NCI-H524 (cell line): ENCODE measurements around the gene CTR9.

ENCODE experiments used
- DNase-seq, 2 experiments: peaks; one replicate each; lab custom pipeline; 2025; lab: John Stamatoyannopoulos, UW

Gene CTR9

DNA sequence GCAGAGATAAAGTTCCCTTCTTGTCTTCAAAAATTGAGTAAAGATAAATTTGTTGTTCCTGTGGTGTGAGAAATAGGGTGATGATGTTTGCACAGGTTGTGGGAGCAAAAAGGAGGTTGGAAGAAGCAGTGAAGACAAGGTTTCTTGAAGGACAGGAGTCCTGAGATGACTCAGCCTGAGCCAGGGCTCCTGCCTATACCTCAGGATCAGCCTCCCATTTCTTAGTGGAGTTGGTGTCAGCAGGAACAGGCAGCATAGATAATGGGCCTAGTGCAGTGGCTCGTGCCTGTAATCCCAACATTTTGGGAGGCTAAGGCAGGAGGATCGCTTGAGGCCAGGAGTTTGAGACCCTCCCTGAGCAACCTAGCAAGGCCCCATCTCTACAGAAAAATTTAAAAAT, 29.0 kb downstream of the CTR9 start:
- DNase-seq = no peak

GRCh38 chr11:10784232-10785145, 33.4 kb downstream of the CTR9 start:
- DNase-seq = peak; percentile 82 to 95

GRCh38 chr11:10785146-10785474, 34.1 kb downstream of the CTR9 start:
- DNase-seq = peak; percentile 56 to 74

- DNase-seq = no peak
Measured at GRCh38 chr11:10786451-10786850, 35.4 kb downstream of the CTR9 start.

DNA sequence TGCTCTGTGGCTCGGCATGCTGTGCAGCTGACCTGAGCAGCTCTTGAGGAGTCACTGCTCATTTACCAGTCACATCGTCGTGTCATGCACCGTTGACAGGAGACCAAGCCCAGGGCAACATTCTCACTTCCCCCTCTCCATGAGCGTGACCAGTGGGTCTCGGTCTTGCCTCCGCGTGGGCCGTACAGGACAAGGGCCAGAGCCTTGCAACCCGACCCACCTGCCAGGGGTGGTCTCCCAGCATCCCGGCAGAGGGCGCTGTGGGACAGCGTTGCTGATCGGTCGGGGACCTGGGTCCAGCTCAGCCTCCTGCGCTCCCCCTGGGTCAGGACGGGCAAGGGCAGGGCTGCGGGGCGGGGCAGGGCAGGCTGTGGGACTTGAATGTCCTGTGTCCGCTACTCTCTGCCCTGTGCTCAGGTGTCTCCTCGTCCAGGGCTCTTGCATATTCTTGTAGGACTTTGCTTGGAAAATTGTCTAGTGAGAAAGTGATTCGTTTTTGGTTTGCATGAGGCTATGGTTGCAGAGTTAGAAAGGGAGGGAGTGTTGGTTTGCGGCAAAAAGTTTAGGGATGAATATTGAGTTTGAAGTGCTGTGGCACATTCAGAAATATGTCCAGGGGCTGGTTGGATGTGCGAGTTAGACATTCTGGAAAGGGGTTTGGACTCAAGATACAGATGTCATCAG, 41.5 kb downstream of the CTR9 start:
- DNase-seq = peak; percentile 36 to 71

DNA sequence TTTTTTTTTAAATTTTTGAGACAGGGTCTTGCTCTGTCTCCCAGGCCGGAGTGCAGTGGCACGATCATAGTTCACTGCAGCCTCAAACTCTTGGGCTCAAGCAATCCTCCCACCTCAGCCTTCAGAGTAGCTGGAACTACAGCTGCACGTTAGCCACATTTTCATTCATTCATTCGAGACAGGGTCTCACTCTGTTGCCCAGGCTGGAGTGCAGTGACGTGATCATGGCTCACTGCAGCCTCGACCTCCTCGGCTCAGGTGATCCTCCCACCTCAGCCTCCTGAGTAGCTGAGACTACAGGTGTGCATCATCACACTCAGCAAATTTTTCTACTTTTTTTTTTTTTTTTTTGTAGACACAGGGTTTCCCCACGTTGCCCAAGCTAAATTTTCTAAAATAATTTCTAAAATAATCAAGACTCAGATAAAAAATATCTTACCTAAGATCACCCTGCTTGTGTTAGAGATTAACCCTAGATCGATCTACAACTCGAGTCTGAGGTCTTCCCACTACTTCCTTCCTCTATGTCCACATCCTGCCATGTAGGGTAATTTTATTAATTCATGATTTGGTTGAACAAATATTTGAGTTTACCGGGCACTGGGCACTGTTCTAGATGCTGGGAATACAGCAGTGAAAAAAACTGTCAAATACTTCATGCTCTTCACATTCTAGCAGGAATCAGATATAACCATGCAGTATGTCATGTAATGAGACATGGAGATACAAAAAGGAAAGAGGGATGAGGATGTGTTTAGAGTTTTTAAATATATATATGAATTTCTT, 42.6 kb downstream of the CTR9 start:
- DNase-seq = no peak

DNA sequence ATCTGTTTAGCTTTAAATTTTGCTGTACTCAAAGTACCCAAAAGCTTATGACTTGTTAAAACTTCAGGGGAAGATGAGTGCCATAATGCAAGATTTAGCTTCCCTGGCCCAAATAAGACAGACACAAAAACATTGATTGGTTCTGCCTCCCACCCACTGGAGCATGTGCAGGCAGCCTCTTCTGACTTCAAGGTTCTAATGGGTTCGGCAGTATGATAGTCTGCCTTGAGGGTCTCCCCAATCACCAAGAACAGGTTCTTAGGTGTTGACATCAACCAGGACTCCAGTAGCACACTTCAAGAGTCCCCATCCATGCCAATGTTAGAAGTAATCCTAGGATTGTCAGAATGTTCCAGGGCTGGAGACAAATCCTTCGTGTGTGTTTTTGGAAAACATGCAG, 45.1 kb downstream of the CTR9 start:
- no peak for DNase-seq

DNA sequence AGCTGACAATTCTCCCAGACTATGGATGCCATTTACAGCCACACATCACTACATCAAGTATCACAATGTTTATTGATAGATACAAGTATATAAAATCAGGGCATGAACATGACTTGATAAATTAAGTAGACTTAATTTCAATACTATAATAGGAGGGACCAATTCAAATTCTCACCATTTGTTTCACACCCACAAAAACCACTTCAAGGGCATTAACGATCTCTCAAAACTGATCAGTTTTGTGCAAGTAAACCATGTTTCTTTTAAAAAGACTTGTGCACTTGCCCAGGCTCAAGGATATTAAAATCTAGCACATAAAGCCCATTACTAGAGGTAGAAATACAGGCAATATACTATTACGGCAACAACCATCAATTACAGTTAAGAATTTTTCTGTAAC, 46.0 kb downstream of the CTR9 start:
- DNase-seq = no peak

DNA sequence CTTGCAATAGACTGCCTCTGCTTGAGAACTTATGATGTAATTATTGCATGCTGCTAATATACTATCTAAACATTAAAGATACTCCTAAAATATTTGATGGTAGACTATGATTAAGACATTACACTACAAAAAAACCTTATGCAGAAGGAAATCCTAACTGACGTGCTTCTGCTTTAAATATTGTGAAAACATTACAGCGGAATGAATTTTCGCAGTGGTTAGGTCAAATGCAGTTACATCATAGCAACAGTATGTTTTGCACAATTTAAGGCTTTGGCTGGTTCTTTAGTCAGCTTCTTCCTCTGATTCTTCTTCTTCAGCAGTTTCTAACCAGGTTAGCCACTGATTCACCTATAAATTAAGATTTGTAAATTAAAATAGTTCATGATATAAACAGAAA, 46.5 kb downstream of the CTR9 start:
- no peak for DNase-seq

DNA sequence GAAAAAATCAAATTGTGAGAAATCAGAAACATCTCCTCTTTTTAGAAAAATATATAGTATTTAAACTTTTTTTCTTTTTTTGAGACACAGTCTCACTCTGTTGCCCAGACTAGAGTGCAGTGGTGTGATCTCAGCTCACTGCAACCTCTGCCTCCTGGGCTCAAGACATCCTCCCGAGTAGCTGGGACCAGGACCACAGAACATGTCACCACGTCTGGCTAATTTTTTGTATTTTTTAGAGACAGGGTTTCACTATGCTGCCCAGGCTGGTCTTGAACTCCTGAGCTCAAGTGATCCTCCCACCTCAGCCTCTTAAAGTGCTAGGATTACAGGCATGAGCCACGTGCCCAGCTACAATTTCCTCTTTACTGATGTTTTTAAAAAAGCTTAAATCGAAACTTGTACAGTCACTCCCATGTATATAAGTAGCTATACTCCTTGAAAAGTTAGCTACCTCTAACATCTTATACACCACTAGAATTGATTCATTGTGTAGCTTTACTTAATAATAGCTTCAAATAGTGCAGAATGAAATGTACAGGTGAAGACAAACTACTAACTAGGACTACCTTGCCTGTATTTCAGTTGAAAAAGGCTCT, 47.4 kb downstream of the CTR9 start:
- DNase-seq = no peak

- DNase-seq = no peak
Measured at GRCh38 chr11:10800292-10800691, 49.2 kb downstream of the CTR9 start.

DNA sequence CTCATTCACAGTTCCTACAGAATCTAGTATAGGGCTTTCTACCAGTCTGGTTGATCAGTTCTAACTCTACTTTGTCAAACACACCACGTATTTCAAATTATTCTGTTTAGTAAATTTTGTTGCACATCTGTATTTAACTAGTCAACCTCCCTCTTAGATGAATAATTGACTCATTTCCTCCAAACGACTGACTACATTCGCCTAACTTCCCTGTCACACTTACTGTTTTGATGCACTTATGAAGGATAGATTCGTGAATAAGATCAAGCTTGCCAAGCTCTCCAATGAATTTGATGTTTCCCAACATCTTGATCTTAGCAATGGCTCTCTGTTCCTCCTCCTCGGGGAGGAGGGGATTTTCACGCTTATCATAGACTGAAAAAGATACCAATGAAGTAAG, 52.6 kb downstream of the CTR9 start:
- no peak for DNase-seq

DNA sequence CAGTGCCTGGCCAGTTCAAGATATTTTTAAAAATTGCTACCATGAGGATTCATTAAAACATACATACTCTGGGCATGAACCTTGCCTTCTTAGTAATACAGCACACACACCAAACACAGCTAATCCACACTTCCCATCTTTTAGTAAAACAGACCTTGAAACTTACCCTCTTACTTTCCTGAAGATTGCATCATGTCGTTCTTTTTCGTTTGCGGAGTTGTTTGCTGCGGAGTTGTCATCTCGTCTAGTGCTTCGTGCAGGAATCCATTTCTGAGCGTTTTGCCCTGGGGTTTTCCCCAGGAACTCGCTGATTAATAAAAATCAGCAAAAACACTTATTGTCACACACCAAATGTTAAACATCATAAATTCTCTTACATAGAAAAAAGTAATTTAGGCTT, 54.7 kb downstream of the CTR9 start:
- DNase-seq = no peak

DNA sequence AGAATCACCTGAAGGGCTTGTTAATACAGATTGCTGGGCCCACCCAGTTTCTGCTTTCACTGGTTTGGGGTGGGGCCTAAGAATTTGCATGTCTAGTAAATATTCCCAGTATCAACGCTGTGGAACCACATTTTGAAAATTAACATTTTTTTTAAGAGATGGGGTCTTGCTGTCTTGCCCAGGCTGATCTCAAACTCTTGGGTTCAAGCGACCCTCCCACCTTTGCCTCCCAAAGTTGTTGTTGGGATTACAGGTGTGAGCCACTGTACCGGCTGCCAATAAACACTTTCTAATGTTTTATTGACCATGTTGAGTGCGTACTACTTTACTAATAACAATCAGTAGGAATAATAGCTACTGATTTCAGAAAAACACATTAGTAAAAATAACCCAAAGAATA, 55.2 kb downstream of the CTR9 start:
- DNase-seq = no peak

GRCh38 chr11:10807493-10808234, 56.6 kb downstream of the CTR9 start:
- peak in 1 of 2 experiments; percentile 51 for DNase-seq

DNA sequence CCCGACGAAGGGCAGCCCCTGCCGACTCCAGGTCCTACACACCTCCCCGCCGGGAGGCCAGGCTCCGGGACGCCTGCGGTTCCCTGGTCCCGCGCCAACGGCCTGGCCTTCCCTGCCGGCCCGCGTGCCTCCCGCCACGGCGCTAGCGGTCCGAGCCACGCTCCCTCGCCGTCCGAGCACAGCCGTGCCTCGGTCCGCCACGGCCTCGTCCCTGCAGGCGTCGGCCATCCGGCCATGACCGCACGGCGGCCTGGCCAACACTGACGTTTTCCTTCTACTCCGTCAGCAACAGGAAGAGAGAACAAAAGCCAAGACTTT, 57.1 kb downstream of the CTR9 start:
- no peak for DNase-seq

DNA sequence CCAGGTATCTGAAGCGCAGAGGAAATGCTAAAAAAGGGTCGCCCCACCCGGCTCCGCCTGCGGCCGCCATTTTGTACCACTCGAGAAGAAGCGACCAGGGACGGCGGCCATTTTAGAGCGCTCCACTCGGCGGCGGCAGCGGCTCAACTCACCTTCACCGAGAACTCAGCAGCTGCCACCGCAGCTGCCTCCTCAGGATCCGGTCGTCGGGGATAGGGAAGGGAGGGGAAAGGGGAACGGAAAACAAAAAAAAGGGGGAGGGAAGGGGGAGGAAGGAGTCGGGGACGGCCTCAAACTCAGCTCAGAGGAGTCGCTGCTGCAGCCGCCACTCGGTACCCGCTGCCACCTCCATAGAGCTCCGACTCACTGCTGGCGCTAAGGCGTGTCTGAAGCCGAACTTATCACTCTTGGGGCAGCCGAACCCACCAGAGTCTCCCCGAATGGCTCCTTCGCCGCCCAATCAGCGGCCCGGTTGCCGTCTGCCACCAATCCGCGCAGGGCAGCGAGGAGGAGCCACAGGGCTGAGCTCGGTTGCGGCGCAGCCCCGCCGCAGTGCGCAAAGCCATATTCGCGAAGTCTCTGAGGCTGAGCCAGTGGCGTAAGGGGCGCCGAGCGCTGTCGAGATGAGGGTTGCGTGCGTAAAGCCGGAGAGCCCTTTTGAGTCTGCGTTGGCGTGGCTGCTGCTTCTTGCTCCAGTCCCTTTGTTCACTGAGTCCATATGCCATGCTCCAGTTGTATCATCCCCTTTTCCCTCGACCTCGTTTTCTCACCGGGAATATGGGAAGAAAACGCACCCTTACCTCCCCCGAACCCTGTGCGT, 57.7 kb downstream of the CTR9 start, which contains the start of gene EIF4G2:
TSS of gene EIF4G2 (minus strand) at position 374 of the 820 bp plus-strand sequence.
- DNase-seq = peak; percentile 95 to 97

DNA sequence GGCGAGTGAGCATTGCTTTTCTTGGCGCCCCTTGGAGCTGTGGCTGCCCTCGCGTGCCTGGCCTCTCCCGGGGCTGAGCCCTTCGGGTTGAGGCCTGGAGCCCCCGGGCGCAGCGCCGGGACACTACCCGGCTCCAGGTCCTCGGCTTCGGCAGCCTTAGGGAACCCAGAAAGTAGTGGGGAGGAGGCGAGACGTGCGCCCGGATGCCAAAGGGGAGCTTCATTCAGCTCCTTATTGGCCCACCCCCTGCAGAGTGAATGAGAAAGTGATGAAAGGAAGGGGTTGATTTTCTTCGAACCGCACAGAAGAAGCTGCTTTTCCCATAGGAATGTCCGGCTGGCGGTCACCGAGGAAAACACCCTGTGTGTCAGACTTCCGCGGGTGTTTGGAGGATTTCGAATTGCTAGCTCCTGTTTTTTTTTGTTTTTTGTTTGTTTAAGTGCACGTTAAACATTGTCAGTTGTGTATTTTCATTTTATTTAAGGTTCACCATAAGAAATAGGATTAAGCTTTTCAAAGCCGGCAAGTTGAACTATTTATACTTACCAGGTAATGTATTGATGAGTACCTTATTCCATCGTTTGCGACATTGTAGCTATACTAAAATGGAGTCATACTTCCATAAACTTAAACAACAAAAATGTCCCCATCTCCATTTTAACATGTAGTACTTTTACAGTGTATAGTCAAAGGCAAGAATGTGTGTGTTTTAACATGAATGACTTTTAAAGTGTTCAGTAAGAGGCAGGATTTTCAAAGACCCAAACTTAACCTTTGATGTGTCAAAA, 58.5 kb downstream of the CTR9 start:
- DNase-seq = peak; percentile 41 to 64

GRCh38 chr11:10813945-10814344, 62.9 kb downstream of the CTR9 start:
- DNase-seq = no peak

DNA sequence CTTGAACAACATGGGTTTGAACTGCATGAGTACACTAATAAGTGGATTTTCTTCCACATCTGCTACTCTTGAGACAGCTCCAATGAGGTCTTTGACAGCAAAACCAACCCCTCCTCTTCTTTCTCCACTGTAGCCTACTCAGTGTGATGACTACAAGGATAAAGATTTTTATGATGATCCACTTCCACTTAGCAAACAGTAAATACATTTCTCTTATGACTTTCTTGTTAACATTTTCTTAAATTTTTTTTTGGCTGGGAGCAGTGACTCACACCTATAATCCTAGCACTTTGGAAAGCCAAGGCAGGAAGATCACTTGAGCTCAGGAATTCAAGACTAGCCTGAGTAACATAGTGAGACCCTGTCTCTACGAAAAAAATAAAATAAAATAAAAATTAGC, 67.5 kb downstream of the CTR9 start:
- peak; percentile 69 to 91 for DNase-seq
